GM19099 (cell line): ENCODE data around the gene SIL1.

Source experiments
- POLR2A ChIP-seq: IDR thresholded peaks from 3 replicates; pipeline ENCODE4 v1.6.1; 2011; ENCODE audit warnings: low read depth; ENCODE audit not compliant: insufficient read length; ENCODE audit errors: extremely low read depth

SIL1 gene

GRCh38 chr5:139104577-139105276 lies 93.4 kb downstream of the SIL1 start:
- no peak for TF ChIP-seq POLR2A

- TF ChIP-seq POLR2A: no peak
Observed at GRCh38 chr5:139103762-139104161, 94.4 kb downstream of the SIL1 start.

GRCh38 chr5:139100825-139101224 lies 97.3 kb downstream of the SIL1 start:
- no peak for TF ChIP-seq POLR2A

- TF ChIP-seq POLR2A: no peak
Observed at GRCh38 chr5:139094154-139095131, 103.7 kb downstream of the SIL1 start.

- TF ChIP-seq POLR2A: no peak
Observed at GRCh38 chr5:139092741-139093343, 105.3 kb downstream of the SIL1 start.

- TF ChIP-seq POLR2A: no peak
Observed at GRCh38 chr5:139091439-139092156, 106.6 kb downstream of the SIL1 start.

DNA sequence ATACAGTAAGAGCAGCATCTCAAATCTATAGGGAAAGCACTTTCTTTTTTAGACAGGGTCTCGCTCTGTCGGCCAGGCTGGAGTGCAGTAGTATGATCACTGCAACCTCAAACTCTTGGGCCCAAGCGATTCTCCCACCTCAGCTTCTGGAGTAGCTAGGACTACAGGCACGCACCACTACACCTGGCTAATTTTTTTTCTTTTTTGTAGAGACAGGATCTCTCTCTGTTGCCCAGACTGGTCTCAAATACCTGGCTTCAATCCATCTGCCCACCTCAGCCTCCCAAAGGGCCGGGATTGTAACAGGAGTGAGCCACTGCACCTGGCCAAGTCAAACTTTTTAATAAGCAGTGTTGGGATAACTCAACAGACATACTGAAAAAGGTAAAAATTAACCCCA lies 107.6 kb downstream of the SIL1 start:
- no peak for TF ChIP-seq POLR2A

DNA sequence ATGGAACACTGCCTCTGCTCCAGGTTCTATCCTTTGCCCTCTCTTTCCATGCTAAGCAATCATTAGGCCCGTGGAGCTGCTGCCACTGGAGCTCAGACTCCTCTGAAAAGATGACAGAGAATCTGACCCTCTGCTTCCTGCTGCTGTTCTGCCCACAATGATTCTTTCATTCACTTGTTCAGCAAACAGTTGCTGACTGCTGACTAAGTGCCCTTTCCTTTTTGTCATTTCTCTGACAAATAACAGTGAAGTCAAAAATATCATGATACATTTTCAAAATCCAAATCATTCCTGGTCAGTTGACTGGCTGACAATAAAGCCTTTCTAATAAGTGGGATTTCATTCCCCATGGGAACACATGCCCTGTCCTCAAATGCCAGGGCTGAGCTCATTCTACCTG lies 110.1 kb downstream of the SIL1 start:
- no peak for TF ChIP-seq POLR2A

- TF ChIP-seq POLR2A: no peak
Observed at GRCh38 chr5:139082813-139083498, 115.2 kb downstream of the SIL1 start.

DNA sequence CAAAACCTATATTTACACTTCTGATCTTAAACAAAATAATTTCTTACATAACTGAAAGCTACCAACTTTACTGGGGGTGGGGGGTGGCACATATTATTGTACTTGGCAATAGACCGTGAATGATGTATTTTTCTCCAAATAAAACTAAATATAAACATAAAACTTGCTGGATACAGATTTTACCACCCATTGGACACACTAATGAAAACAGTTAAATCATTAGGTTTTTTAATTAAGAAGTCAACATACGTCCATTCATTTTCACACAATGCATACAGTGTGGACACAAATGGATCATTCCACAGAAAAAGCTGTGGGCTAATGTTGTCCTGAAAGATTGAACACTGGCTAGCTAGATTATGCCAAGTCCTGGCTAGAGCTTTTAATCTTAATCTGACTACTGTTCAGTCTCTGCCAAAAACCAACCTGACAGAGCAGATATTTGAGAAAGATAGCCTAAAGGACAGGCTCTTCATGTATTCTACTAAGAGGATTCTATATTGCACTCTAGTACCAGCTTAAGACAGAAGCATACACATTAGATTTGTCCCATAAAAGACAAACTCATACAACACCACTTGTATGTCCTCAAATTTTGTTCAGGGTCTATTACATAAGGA lies 118.1 kb downstream of the SIL1 start:
- TF ChIP-seq POLR2A: no peak

DNA sequence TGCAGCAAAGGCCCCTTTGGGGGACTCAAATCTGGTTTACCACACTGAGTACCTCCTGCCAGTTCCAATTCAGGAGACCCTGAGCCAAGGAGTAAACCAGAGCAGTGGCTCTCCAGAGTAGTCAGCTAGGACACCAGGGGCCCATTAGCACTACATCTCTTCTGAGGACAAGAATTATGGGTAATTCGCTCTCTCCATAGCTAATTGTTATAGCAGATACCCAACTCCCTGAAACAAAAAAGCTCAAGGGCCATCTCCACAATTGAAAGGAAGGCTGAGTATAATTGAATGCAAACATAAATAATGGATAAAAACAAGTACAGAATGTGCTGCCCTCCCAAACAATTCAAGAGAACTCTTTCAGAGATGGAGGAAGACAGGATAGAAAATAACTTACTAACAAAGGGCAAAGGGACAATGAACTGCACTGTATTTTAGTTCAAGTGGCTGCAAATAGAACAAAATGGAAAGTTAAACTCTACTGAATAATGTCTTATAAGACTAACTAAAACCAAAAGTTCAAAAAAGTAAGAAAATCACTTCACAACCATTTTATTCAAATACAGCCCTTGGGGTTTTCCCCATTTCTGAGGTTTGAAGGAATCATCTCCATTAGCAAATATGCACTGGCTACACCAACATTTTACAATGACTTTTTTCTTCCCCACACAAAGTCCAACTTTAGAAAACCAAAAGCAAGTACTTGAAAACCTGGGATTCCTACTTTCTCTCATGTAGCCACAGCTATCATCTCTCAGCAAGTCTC lies 118.8 kb downstream of the SIL1 start:
- TF ChIP-seq POLR2A: no peak

DNA sequence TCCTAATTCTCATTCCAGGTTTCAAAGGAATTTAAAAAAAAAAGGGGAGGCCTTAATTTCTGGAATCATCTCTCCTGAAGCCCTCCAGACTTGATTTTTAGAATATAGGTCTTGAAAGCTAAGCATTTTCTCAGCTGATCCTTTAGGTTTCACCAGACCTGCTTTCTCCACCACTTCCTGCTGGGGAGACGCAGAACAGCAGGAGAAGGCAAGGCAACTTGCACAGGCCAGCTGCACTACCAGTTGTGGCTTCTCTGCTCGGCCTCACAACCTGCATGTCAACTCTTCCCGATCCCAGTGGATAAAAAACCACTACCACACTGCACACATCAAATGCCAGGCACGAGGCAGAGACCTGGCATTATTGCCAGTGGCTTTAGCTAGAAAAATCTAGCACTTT lies 119.8 kb downstream of the SIL1 start:
- TF ChIP-seq POLR2A: no peak

- TF ChIP-seq POLR2A: no peak
Observed at GRCh38 chr5:139077899-139078298, 120.3 kb downstream of the SIL1 start.

DNA sequence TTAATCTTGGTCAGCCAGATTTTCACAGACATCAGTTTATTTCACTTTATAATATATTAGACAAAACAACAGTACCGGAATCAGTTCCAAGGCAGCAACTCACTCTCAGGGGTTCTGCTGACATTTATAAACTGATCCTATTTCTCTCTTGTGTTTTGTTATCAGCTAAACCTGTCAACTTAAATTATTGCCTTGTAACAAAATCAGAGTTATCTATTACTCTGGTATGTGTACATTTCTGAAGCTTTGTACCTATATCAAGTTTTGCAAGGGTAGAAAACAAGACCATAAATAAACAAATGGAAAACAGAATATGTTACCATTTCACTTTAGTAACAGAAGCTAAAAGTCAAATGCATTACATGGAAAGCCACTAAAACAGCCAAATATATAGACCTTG lies 122.1 kb downstream of the SIL1 start:
- TF ChIP-seq POLR2A: no peak
